Breast epithelium (tissue), 4 donors: ENCODE measurements around the gene STK17A. TPM values are rescaled to one million over a fixed set of nuclear protein-coding genes. Genes with fewer than 3 reads are reported as not detected.
"Not testable (repeated sequence)": the region's sequence is repeated elsewhere in the genome, so short reads cannot be mapped to it uniquely, and the experiment has no call there.

Experiments used
- DNase-seq, 2 donors: peaks; one replicate each; pipeline ENCODE4 v3.0.0-alpha.2; 2019; ENCODE audit warnings: low spot score in 2 of 2
- H3K27ac ChIP-seq, 2 donors: fragments of 200-600 bp; sonication (generic) in 1 of 2; one replicate each; pipeline ENCODE4 v1.5.1; 2016 to 2019; ENCODE audit warnings: mild to moderate bottlenecking in 1 of 2
- H3K27me3 ChIP-seq, 2 donors: fragments of 200-600 bp; sonication (generic) in 1 of 2; one replicate each; pipeline versions ENCODE4 v1.5.1 to v1.6.0; 2017 to 2019; ENCODE audit warnings: control low read depth in 1 of 2, mild to moderate bottlenecking in 1 of 2
- H3K36me3 ChIP-seq: fragments of 200-600 bp; one replicate; pipeline ENCODE4 v1.5.1; 2019
- H3K4me1 ChIP-seq, 2 donors: fragments of 200-600 bp; sonication (generic); one replicate each; pipeline ENCODE4 v1.5.1; 2016 to 2019; ENCODE audit warnings: control low read depth in 1 of 2
- H3K4me3 ChIP-seq, 3 donors: fragments of 200-600 bp; sonication (generic); 1 replicate in 2 of 3; 2 replicates in 1 of 3; pipeline ENCODE4 v1.5.1; 2016 to 2019; ENCODE audit warnings: mild to moderate bottlenecking in 3 of 3, moderate library complexity in 2 of 3
- H3K9me3 ChIP-seq, 2 donors: fragments of 200-600 bp; sonication (generic) in 1 of 2; one replicate each; pipeline ENCODE4 v1.5.1; 2016 to 2019; ENCODE audit warnings: control low read depth in 1 of 2
- CTCF ChIP-seq, 3 donors: fragments of 450-650 bp; IDR thresholded peaks; one replicate each; pipeline ENCODE4 v1.5.1; 2016 to 2017; ENCODE audit warnings: antibody characterized with exemption in 3 of 3, mild to moderate bottlenecking in 3 of 3, moderate library complexity in 3 of 3
- POLR2A ChIP-seq: fragments of 450-650 bp; IDR thresholded peaks from one replicate; pipeline ENCODE4 v1.6.1; 2016; ENCODE audit warnings: antibody characterized with exemption, mild to moderate bottlenecking, moderate library complexity
- POLR2AphosphoS5 ChIP-seq, 3 donors: sonication (generic); formaldehyde crosslinking; IDR thresholded peaks; one replicate each; pipeline ENCODE4 v1.6.1; 2017; ENCODE audit warnings: antibody characterized with exemption in 3 of 3
- intact Hi-C: fragments of 100-400 bp; cut with DNase I; formaldehyde crosslinking; loops from one replicate; pipeline ENCODE4 v1.15.1; 2023; ENCODE audit warnings: low total_unique reads
- total RNA-seq, 3 donors: library from RNA; depleted of rRNA; stranded (reverse); fragments of >200 nt; gene quantifications; one replicate each; pipeline ENCODE4 v1.1.0, GENCODE V29; 2016

STK17A gene
- total RNA-seq, 3 donors from 2014 or later: 13.3 to 24.3 (median 24.1) TPM

DNA sequence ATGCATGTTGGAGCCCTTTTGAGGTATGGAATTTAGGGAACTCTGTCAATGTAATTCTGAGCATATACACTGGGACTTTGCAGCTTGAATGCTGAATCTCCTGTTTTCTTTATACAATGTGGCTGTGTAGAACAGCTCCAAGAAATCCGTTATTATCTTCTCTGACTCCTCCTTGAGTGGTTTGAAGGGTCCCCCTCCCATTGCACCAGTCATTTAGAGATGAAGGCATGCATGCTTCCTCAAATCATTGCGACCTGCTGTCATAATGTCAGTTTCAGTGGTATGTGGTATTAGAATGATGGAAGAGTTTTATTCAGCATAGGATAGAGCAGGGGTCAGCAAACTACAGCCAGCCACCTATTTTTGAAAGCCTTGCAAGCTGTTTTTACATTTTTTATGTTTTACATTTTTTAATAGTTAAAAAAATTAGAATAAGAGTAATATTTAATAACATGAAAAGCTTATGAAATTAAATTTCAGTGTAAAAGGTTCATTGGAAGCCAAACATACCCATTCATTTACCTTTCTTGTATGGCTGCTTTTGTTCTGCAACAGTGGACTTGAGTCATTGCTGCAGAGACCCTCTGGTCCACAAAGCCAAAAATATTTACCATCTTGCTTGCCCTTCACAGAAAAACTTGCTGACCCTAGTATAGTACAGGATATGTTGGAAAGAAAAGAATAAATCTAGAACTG lies 8.1 kb downstream of the STK17A start:
- intact Hi-C loops: no loop called here
- no peak overlapping the region for H3K27ac ChIP-seq

DNA sequence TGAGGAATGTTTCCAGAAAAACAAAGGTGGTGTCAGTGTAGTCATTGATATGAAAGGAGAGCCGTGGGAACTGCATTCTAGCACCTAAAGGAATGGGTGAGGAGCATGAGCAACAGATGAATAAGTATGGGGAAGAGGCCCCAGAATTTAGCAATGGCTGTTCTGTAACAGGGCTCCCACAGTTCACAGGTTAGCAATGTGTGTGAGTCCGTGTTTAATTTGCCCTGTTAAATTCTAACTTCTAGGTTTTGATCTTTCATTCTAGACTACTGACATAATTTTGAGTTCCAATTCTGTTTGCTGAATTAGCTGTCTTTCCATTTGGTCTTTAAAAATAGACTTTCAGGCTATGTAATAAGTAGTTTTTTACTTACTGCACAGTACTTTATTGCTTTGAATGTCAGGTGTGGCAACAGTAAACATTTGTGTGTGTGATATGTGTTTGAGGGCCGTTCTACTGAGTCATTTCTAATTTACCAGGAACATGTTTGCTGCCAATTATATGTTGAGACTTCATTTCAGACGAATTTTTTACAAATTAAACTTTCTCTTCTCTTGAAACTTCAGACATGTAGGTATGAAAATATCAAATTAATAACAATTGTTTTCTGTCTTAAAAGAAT lies 8.8 kb downstream of the STK17A start:
- Histone ChIP-seq H3K27me3 (no peaks in the 10 kb centered on the region), H3K4me3 (no peak overlapping the region), H3K36me3 (no peaks in the 10 kb centered on the region), H3K9me3 (no peaks in the 10 kb centered on the region), H3K27ac (no peak overlapping the region), H3K4me1 (no peaks in the 10 kb centered on the region)
- no peak for DNase-seq
- TF ChIP-seq POLR2AphosphoS5 (IDR thresholded peaks at IDR 0.05): no peak
- TF ChIP-seq CTCF (IDR thresholded peaks at IDR 0.05): no peak
- intact Hi-C loops: no loop called here

More for the DNA sequence above, 8.1 kb downstream of the STK17A start:
- no peaks in the 10 kb centered on the region for H3K4me1 ChIP-seq
- TF ChIP-seq POLR2AphosphoS5 (IDR thresholded peaks at IDR 0.05): no peak
- TF ChIP-seq CTCF (IDR thresholded peaks at IDR 0.05): no peak
- TF ChIP-seq POLR2A: no peak
- no peak overlapping the region for H3K4me3 ChIP-seq
- no peak for DNase-seq
- H3K36me3 ChIP-seq: no peaks in the 10 kb centered on the region
- no peaks in the 10 kb centered on the region for H3K27me3 ChIP-seq
- no peaks in the 10 kb centered on the region for H3K9me3 ChIP-seq

- Histone ChIP-seq H3K9me3 (no peaks in the 10 kb centered on the region), H3K36me3 (no peaks in the 10 kb centered on the region), H3K4me3 (no peak overlapping the region), H3K27me3 (no peaks in the 10 kb centered on the region), H3K4me1 (no peaks in the 10 kb centered on the region), H3K27ac (no peak overlapping the region)
- no peak for DNase-seq
- intact Hi-C loops: no loop called here
- TF ChIP-seq POLR2AphosphoS5 (IDR thresholded peaks at IDR 0.05): no peak
Measured at GRCh38 chr7:43592326-43592725, 9.4 kb downstream of the STK17A start.

- no peaks in the 10 kb centered on the region for H3K4me1 ChIP-seq
Measured at GRCh38 chr7:43593010-43593409, 10.1 kb downstream of the STK17A start.

GRCh38 chr7:43594020-43594419 lies 11.1 kb downstream of the STK17A start:
- DNase-seq: no peak
- no peaks in the 10 kb centered on the region for H3K36me3 ChIP-seq
- no peaks in the 10 kb centered on the region for H3K4me1 ChIP-seq
- H3K27me3 ChIP-seq: no peaks in the 10 kb centered on the region
- H3K9me3 ChIP-seq: no peaks in the 10 kb centered on the region
- H3K4me3 ChIP-seq: no peak overlapping the region
- intact Hi-C loops: no loop called here
- TF ChIP-seq CTCF (IDR thresholded peaks at IDR 0.05) (no peak), POLR2A (no peak), POLR2AphosphoS5 (IDR thresholded peaks at IDR 0.05) (no peak)
- H3K27ac ChIP-seq: no peak overlapping the region

More at GRCh38 chr7:43593010-43593409, 10.1 kb downstream of the STK17A start:
- no peak for DNase-seq
- intact Hi-C loops: no loop called here
- TF ChIP-seq POLR2AphosphoS5 (IDR thresholded peaks at IDR 0.05) (no peak), POLR2A (no peak), CTCF (IDR thresholded peaks at IDR 0.05) (no peak)
- Histone ChIP-seq H3K36me3 (no peaks in the 10 kb centered on the region), H3K9me3 (no peaks in the 10 kb centered on the region), H3K27me3 (no peaks in the 10 kb centered on the region), H3K27ac (no peak overlapping the region), H3K4me3 (no peak overlapping the region)

DNA sequence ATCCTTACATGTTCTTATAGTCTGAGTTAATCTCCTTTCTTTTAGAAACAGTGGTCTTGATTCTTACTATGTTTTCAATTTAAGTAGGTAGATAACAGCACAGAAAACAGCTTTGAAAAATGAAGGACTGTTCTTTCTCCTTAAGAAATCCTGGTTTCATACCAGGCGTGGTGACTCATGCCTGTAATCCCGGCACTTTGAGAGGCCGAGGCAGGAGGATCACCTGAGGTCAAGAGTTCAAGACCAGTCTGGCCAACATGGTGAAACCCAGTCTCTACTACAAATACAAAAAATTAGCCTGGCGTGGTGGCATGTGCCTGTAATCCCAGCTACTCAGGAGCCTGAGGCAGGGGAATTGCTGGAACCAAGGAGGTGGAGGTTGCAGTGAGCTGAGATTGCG lies 13.5 kb downstream of the STK17A start:
- DNase-seq, H3K4me1 ChIP-seq, H3K27me3 ChIP-seq, intact Hi-C loops, H3K4me3 ChIP-seq, H3K9me3 ChIP-seq, H3K36me3 ChIP-seq, H3K27ac ChIP-seq: not testable (repeated sequence)
